ENCODE measurements around the gene TPST2. TPM values are rescaled to one million over a fixed set of nuclear protein-coding genes. Genes with fewer than 3 reads are reported as not detected.

Gene TPST2
- total RNA-seq, 1 experiment from 2014 or later: 23.1 TPM

GRCh38 chr22:26610996-26611395, 21.1 kb upstream of the TPST2 start:
- peak; percentile 44 for DNase-seq (ENCODE audit: low read depth)

GRCh38 chr22:26610072-26610958, 20.4 kb upstream of the TPST2 start:
- peak; percentile 95 for DNase-seq (ENCODE audit: low read depth)

DNA sequence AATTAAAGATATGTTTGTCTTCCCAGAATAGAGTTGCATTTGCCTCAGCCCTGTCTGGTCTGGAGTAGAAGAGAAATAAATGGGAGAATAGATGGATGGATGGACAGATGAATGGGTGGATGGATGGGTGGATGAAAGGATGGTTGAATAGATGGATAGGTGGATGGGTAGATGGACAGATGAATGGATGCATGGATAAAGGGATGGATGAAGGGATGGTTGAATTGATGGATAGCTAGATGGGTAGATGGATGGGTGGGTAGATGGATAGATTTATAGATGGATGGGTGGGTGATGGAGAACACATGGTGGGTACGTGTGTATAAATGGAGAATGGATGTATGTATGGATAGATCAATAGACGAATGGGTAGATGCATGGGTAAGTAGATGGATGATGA, 19.4 kb upstream of the TPST2 start:
- no peak for DNase-seq (ENCODE audit: low read depth)

GRCh38 chr22:26608129-26608528, 18.2 kb upstream of the TPST2 start:
- DNase-seq (ENCODE audit: low read depth): no peak

DNA sequence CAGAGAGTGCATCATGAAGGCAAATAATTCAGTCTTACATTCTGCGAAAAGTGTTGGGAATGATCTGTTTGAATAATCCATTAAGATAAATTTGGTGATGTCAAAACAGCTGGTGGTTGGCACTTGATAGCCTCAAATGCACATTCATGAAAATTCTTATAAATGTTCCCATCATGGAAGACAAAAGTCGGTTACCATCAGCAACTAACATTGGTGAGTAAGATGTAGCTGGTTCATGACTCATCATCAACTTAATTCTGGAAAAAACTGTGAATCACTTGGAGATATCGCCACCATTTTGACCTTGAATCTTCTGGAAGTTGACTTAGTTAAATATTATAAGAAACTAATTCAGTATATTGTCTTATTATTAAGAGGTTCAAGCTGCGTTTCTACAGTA, 16.7 kb upstream of the TPST2 start:
- peak; percentile 38 for DNase-seq (ENCODE audit: low read depth)

DNA sequence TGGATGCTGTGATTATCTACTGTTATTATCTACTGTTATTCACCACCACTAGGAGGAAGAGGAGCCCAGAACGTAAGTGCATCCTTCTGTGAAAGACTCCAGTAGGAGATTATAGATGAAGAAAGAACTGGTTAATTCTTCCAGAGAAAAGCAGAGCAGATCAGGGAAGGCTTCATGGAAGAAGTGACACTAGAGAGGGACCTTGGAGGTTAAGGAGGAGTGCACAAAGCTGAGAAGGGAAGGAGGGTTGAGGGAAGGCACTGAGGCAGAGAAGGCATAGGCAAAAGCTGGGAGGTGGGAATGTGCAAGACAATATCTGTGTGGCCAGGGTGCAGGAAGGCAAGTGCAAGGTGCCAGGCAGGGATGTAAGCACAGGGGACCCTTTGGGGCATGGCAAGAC, 14.4 kb upstream of the TPST2 start:
- no peak for DNase-seq (ENCODE audit: low read depth)

- DNase-seq (ENCODE audit: low read depth): no peak
Measured at GRCh38 chr22:26602127-26602526, 12.2 kb upstream of the TPST2 start.

DNA sequence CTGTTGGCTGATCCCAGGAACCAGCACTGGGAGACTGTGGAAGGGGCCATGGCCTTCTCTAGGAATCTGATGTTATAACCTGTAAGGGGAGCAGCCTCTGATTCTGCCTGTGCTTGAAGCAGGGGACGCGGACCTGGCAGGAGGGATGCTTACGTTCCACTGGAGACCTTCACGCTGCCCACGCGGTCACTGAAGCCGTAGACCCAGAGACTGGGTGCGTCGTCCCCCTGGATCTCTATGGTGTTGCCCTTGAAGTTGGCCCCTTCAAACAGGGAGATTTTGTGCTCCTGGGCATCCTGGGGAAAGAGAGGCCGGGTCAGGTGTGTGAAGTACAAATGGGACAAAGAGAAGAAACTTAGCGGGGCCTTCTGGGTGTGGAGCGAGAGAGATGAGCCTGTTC, 11.8 kb upstream of the TPST2 start:
- DNase-seq (ENCODE audit: low read depth): no peak

GRCh38 chr22:26599505-26599904, 9.6 kb upstream of the TPST2 start:
- DNase-seq (ENCODE audit: low read depth): no peak

DNA sequence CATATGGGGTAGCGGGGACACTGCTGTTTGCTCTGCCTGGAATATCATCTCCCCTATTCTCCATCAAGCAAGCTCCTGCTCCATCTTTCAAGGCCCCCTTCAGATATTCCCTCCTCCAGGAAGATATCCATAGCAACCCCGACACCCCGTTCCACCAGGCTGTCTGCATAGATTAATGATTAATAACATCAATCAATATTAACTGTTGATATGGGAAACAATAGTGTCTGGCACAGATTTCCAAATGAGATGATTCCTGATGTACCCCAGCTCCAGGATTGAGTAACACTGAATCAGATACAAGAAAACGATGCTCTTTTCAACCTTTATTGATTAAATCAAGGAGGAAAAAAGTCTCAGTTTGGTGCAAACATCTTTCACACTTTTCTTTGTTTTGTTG, 7.5 kb upstream of the TPST2 start:
- no peak for DNase-seq (ENCODE audit: low read depth)

DNA sequence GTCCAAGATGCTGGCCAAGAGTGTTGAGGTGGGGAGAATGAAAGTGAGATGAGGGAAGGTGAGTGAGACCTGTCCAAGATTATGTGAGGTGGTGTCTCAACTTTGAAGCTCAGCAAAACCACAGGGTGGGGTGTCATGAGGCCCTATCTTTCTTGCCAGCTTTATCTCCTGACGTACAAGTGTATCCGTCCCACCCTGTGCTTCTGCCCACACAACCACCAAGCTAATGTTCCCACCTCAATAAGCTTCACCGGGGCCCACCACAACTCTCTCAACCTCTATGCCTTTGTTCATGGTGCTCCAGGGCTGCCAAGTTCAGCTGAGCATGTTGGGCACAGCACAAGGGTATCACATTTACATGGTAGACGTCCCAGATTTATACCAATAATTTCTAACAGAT, 7.1 kb upstream of the TPST2 start:
- no peak for DNase-seq (ENCODE audit: low read depth)

DNA sequence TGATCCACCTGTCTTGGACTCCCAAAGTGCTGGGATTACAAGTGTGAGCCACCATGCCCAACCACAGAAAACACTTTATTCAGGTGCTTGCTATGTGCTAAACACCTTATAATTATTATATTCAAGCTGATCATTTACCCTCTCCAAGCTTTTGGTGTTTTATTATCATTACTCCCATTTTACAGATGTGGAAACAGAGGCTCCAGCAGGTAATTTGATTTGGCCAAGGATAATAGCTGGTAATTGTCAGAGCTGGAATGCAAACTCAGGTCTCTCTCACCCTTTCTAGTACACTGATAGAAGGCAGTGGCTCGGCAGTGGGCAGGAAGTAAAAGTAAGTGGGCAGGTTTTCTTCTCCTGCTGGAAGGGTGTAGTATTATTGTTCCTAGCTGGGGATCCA, 3.8 kb upstream of the TPST2 start:
- DNase-seq (ENCODE audit: low read depth): no peak

DNA sequence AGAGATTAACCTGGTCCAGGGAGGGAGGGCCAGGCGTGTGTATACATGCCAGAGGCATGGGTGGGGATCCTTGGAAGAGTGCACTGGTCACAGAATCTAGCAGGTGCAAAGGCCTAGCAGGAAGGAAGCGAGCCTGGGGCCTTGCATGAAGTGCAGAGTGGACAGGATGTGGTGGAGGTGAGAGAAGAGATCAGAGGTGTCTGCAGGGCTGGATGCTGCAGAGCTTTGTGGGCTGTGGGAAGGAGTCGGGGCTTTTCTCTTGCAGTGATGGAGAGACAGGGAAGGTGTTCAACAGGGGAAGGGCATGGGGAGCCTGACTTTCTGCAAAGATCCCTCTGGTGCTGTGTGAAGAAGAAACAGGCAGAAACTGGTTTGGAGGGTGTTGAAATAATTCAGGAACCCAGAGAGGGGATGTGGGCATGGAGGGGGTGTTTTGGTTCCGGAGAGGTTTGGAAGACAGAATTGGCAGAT, 2.5 kb upstream of the TPST2 start:
- DNase-seq (ENCODE audit: low read depth): no peak

DNA sequence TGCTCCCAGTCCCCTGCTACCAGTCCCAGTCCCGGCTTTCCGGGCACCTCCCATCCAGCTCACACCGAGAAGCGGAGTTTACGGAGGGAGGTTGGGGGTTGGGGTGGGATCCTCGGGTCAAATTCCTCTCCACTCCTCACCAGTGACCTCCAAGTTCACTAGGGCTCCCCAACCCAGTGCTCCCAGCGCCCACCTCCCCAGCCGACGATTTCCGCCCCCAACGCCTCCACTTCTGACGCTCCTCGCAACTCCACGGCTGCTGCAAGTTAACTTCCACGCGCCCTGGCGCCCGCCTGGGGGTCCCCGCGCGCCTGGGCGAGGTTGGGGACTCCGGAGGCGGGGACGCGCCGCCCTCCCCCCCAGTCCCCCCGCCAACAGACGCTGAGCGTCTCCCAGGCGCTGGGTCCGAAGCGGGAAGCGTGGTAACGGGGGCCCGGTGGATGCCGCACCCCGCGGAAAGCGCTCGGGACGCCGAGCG, 526 bp downstream of the TPST2 start:
- DNase-seq (ENCODE audit: low read depth): peak; percentile 48

DNA sequence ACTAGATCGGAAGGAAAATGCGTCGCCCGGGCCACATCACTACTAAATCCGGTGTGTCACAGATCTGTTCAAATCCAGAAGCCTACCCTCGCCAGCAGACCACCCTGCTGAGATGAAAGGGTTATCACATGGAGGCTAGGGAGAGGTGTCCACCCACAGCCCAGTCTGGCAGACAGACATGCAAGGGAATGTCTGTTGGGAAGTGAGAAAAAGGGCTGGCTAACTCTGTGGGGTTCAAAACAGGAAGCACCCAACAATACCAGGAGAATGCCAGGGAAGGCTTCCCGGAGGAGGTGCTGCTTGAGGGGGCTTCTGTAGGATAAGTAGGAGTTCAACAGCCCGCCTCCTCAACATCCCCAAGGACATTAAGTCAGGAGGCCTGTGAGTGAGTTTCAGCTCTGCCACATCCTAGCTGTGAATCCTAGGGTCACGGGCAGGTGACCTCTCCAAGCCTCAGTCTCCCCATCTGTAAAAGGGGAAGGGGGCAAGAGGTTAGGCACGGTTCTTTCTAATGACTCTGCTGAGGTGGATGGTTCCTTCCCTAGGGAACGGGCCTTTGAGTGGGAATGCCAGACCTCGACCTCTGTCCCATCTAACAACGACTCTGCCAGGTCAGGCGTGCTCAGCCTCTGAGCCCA, 1.1 kb downstream of the TPST2 start:
- DNase-seq (ENCODE audit: low read depth): no peak

GRCh38 chr22:26587991-26588613, 1.8 kb downstream of the TPST2 start:
- DNase-seq (ENCODE audit: low read depth): no peak

- no peak for DNase-seq (ENCODE audit: low read depth)
Measured at GRCh38 chr22:26586556-26587325, 3.2 kb downstream of the TPST2 start.

DNA sequence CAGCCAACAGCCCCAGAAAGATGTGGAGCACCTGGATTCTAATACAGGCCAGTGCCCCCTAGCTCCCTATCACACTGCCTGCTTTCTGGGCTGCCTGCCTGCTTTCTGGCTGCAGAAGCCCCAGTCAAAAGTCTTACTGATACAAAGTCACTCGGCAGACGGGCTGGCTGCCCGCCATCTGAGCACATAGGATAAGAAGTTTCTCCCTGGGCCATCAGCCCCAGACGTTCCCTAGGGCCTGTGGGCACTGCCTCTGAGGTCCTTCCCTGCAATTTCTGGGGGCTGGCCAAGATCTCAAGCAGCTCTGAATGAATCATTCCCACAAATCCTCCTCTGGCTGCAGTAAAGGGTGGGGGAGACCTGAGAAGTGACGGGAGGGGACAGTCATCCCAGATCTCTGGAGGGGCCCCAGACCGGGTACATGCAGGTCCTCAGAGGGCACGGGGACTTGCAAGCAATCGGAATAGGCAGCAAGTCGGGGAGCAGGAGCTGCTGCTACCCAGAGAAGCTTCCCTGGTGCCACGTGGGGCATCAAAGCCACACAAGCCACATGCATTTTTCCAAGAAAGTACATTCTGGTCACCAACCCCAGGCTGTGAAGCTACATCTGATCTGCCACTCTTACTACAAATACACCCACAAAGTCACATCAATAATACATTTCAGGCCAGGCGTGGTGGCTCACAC, 4.7 kb downstream of the TPST2 start:
- DNase-seq (ENCODE audit: low read depth): peak; percentile 93

- DNase-seq (ENCODE audit: low read depth): no peak
Measured at GRCh38 chr22:26584010-26584409, 5.9 kb downstream of the TPST2 start.

- no peak for DNase-seq (ENCODE audit: low read depth)
Measured at GRCh38 chr22:26581633-26582168, 8.2 kb downstream of the TPST2 start.

DNA sequence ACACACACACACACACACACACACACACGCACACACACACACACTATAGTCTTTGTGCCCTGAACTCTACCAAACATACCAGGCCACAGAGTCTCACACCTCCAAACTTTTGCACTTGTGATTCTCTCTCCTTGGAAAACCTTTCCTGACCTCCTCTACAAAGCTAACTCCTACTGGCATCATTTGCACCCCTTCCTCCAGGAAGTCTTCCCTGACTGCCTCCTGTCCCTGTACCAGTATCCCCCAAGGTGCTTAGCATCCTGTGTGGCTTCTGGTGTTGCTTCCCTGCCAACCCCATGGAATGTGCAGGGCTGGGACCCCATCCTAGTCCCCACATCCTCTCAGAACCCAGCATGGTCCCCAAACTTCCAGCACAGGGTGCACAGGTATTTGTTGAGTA, 8.9 kb downstream of the TPST2 start:
- DNase-seq (ENCODE audit: low read depth): no peak

Data from Daoy (cell line).